K562 (cell line): ENCODE results near the gene RFC5. TPM values are rescaled to one million over a fixed set of nuclear protein-coding genes. Genes with fewer than 3 reads are reported as not detected.
A peak's percentile ranks its signal among the peaks of the same experiment; 100 is the strongest.

Source experiments
- ARID3A ChIP-seq: IDR thresholded peaks from 2 replicates; pipeline ENCODE4 v1.6.1; 2012; ENCODE audit warnings: low read depth, low read length, improper control_type of control experiment, borderline replicate concordance
- BRF1 ChIP-seq: IDR thresholded peaks from 3 replicates; pipeline ENCODE4 v1.6.1; 2011; ENCODE audit warnings: borderline replicate concordance, mild to moderate bottlenecking; ENCODE audit not compliant: insufficient read length; ENCODE audit errors: extremely low read depth
- DIDO1 ChIP-seq: fragments of 450-650 bp; IDR thresholded peaks from 2 replicates; pipeline ENCODE4 v1.6.1; 2016; ENCODE audit warnings: low read depth, missing biosample characterization, missing genetic modification characterization
- ELF4 ChIP-seq: fragments of 450-650 bp; formaldehyde crosslinking; IDR thresholded peaks from 2 replicates; pipeline ENCODE4 v1.4.0; 2022; ENCODE audit warnings: missing genetic modification characterization
- JUNB ChIP-seq: fragments of 450-650 bp; formaldehyde crosslinking; conservative IDR thresholded peaks from 2 replicates; pipeline ENCODE4 v1.4.0; 2020; ENCODE audit warnings: mild to moderate bottlenecking
- MEIS2 ChIP-seq: fragments of 450-650 bp; IDR thresholded peaks from 2 replicates; pipeline ENCODE4 v1.6.1; 2014; ENCODE audit warnings: mild to moderate bottlenecking; ENCODE audit not compliant: partially characterized antibody
- SRSF3 ChIP-seq: fragments of 200-400 bp; formaldehyde crosslinking; IDR thresholded peaks from 2 replicates; pipeline ENCODE4 v1.6.1; 2016; ENCODE audit warnings: mild to moderate bottlenecking, low read length, moderate library complexity; ENCODE audit not compliant: insufficient read depth
- TEAD1 ChIP-seq, 2 experiments: fragments of 450-650 bp in 1 of 2; sonication (generic) in 1 of 2; formaldehyde crosslinking; IDR thresholded peaks; 2 replicates each; pipeline versions ENCODE4 v1.4.0 to v1.8.0; 2020 to 2022; ENCODE audit warnings: mild to moderate bottlenecking in 2 of 2, missing genetic modification reagents in 1 of 2
- ZBTB34 ChIP-seq: fragments of 250-450 bp; sonication (Bioruptor Pico); IDR thresholded peaks from 2 replicates; pipeline ENCODE4 v1.8.0; 2021; ENCODE audit warnings: mild to moderate bottlenecking, moderate library complexity
- ZBTB40 ChIP-seq, 2 experiments: fragments of 450-650 bp in 1 of 2; sonication (generic) in 1 of 2; formaldehyde crosslinking in 1 of 2; IDR thresholded peaks; 2 replicates each; pipeline versions ENCODE4 v1.7.1 to v1.9.0; 2016 to 2022; ENCODE audit warnings: inconsistent platforms in 1 of 2, mild to moderate bottlenecking in 1 of 2, missing genetic modification reagents in 1 of 2
- ZFX ChIP-seq: sonication (generic); formaldehyde crosslinking; IDR thresholded peaks from 2 replicates; pipeline ENCODE4 v1.8.0; 2022; ENCODE audit warnings: mild to moderate bottlenecking, missing genetic modification reagents, moderate library complexity
- ZNF766 ChIP-seq: fragments of 200-800 bp; sonication (Bioruptor generic); conservative IDR thresholded peaks from 2 replicates; pipeline ENCODE4 v1.6.1; 2016; ENCODE audit warnings: missing genetic modification characterization, missing compliant biosample characterization
- polyA plus RNA-seq, 8 experiments: library from polyadenylated mRNA; depleted of rRNA in 4 of 8; stranded (reverse) in 5 of 8; unstranded in 3 of 8; fragments of >200 nt; fragmentation: Nextera tagmentation in 2 of 8; fragmentation: Illumina TruSeq in 1 of 8; extraction: Ambion mirVana in 2 of 8; extraction: Trizol in 1 of 8; gene quantifications; 2 replicates each; pipeline versions ENCODE4 v1.2.1 to v1.2.3, GENCODE V29; 2011 to 2014; ENCODE audit warnings: inconsistent platforms in 1 of 8, missing spikeins in 1 of 8
- total RNA-seq, 7 experiments: library from RNA; depleted of rRNA in 6 of 7; stranded (reverse); fragments of >200 nt in 6 of 7; fragmentation: Illumina TruSeq in 2 of 7; extraction: Trizol in 2 of 7; gene quantifications; 2 replicates each; pipeline versions ENCODE4 v1.2.1 to v1.2.3, GENCODE V29; 2011 to 2021; ENCODE audit warnings: low replicate concordance in 1 of 7
- TF ChIP-seq, protein P1 (sequence below): sonication (generic); formaldehyde crosslinking; IDR thresholded peaks from 2 replicates; pipeline ENCODE4 v1.8.0; 2022; ENCODE audit warnings: missing genetic modification reagents, mild to moderate bottlenecking, borderline replicate concordance

RFC5 gene
- total and polyA plus RNA-seq, 9 of the 15 experiments (the other 6 are each of a cell fraction or from before 2014, with no cell fraction given): 61.8 to 189 (median 92.9) TPM

- TF ChIP-seq ARID3A (no peak), DIDO1 (tag) (no peak), ZBTB40 (IDR thresholded peaks at IDR 0.05) (no peak), ZBTB40 (CRISPR knock-in tag; IDR thresholded peaks at IDR 0.05) (no peak), JUNB (CRISPR knock-in tag) (no peak), BRF1 (no peak), ZNF766 (CRISPR knock-in tag) (no peak), SRSF3 (no peak), TEAD1 (CRISPR knock-in tag; IDR thresholded peaks at IDR 0.05) (0 out of 4 replicates have a peak, but pooled peaks of 1 of the 2 experiments have one; percentile 55), MEIS2 (no peak), ELF4 (CRISPR knock-in tag) (no peak), ZFX (no peak), ZBTB34 (no peak)
- TF ChIP-seq, protein P1, sequence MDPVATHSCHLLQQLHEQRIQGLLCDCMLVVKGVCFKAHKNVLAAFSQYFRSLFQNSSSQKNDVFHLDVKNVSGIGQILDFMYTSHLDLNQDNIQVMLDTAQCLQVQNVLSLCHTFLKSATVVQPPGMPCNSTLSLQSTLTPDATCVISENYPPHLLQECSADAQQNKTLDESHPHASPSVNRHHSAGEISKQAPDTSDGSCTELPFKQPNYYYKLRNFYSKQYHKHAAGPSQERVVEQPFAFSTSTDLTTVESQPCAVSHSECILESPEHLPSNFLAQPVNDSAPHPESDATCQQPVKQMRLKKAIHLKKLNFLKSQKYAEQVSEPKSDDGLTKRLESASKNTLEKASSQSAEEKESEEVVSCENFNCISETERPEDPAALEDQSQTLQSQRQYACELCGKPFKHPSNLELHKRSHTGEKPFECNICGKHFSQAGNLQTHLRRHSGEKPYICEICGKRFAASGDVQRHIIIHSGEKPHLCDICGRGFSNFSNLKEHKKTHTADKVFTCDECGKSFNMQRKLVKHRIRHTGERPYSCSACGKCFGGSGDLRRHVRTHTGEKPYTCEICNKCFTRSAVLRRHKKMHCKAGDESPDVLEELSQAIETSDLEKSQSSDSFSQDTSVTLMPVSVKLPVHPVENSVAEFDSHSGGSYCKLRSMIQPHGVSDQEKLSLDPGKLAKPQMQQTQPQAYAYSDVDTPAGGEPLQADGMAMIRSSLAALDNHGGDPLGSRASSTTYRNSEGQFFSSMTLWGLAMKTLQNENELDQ (CRISPR knock-in tag): no peak
Observed at GRCh38 chr12:118013283-118013682, 3.2 kb upstream of the RFC5 start (continued).
